ENCODE data around the gene B3GAT1.

The B3GAT1 gene

GRCh38 chr11:134370526-134371435, 41.3 kb downstream of the B3GAT1 start:
- DNase-seq: no peak

GRCh38 chr11:134369656-134370525, 42.2 kb downstream of the B3GAT1 start:
- DNase-seq: no peak

GRCh38 chr11:134367781-134368180, 44.3 kb downstream of the B3GAT1 start:
- DNase-seq: no peak

GRCh38 chr11:134366254-134366653, 45.8 kb downstream of the B3GAT1 start:
- DNase-seq: no peak

- no peak for DNase-seq
Measured at GRCh38 chr11:134365011-134365925, 46.8 kb downstream of the B3GAT1 start.

GRCh38 chr11:134364261-134364660, 47.8 kb downstream of the B3GAT1 start:
- DNase-seq: no peak

GRCh38 chr11:134363592-134363991, 48.5 kb downstream of the B3GAT1 start:
- no peak for DNase-seq

- no peak for DNase-seq
Measured at GRCh38 chr11:134363161-134363560, 48.9 kb downstream of the B3GAT1 start.

- no peak for DNase-seq
Measured at GRCh38 chr11:134362192-134362901, 49.7 kb downstream of the B3GAT1 start.

GRCh38 chr11:134361661-134362060, 50.4 kb downstream of the B3GAT1 start:
- DNase-seq: no peak

- peak; percentile 61 for DNase-seq
Measured at GRCh38 chr11:134360050-134360835, 51.8 kb downstream of the B3GAT1 start.

GRCh38 chr11:134359646-134360045, 52.4 kb downstream of the B3GAT1 start:
- no peak for DNase-seq

GRCh38 chr11:134358856-134359490, 53.1 kb downstream of the B3GAT1 start:
- no peak for DNase-seq

- DNase-seq: no peak
Measured at GRCh38 chr11:134358165-134358855, 53.7 kb downstream of the B3GAT1 start.

- no peak for DNase-seq
Measured at GRCh38 chr11:134357545-134357839, 54.5 kb downstream of the B3GAT1 start.

GRCh38 chr11:134356656-134357544, 55.1 kb downstream of the B3GAT1 start:
- DNase-seq: no peak

- DNase-seq: no peak
Measured at GRCh38 chr11:134355656-134356055, 56.4 kb downstream of the B3GAT1 start.

GRCh38 chr11:134355136-134355535, 56.9 kb downstream of the B3GAT1 start:
- no peak for DNase-seq

- DNase-seq: no peak
Measured at GRCh38 chr11:134352111-134352510, 59.9 kb downstream of the B3GAT1 start.

Data from RPMI8226 (cell line).